ENCODE measurements around the gene ZNF385D.
"Not testable (repeated sequence)": the region's sequence is repeated elsewhere in the genome, so short reads cannot be mapped to it uniquely, and the experiment has no call there.

Gene ZNF385D

GRCh38 chr3:21505711-21506460 lies 245.1 kb downstream of the ZNF385D start:
- DNase-seq: no peak

GRCh38 chr3:21502656-21503055 lies 248.4 kb downstream of the ZNF385D start:
- no peak for DNase-seq

GRCh38 chr3:21500834-21501233 lies 250.2 kb downstream of the ZNF385D start:
- DNase-seq: no peak

GRCh38 chr3:21490671-21491070 lies 260.3 kb downstream of the ZNF385D start:
- DNase-seq: not testable (repeated sequence)

GRCh38 chr3:21487520-21487919 lies 263.5 kb downstream of the ZNF385D start:
- no peak for DNase-seq

GRCh38 chr3:21486024-21486935 lies 264.7 kb downstream of the ZNF385D start:
- not testable (repeated sequence) for DNase-seq

- no peak for DNase-seq
These were observed 266.2 kb downstream of the ZNF385D start for GRCh38 chr3:21484828-21485144.

- no peak for DNase-seq
These were observed 266.8 kb downstream of the ZNF385D start for GRCh38 chr3:21484057-21484827.

- DNase-seq: no peak
These were observed 269.0 kb downstream of the ZNF385D start for GRCh38 chr3:21481991-21482390.

- no peak for DNase-seq
These were observed 273.3 kb downstream of the ZNF385D start for GRCh38 chr3:21477541-21478288.

GRCh38 chr3:21466476-21466875 lies 284.5 kb downstream of the ZNF385D start:
- no peak for DNase-seq

- DNase-seq: no peak
These were observed 286.3 kb downstream of the ZNF385D start for GRCh38 chr3:21464746-21465145.

GRCh38 chr3:21463319-21463718 lies 287.7 kb downstream of the ZNF385D start:
- no peak for DNase-seq

GRCh38 chr3:21462141-21462540 lies 288.9 kb downstream of the ZNF385D start:
- no peak for DNase-seq

- DNase-seq: no peak
These were observed 293.9 kb downstream of the ZNF385D start for GRCh38 chr3:21457084-21457483.

- DNase-seq: no peak
These were observed 301.3 kb downstream of the ZNF385D start for GRCh38 chr3:21449738-21450137.

- DNase-seq: no peak
These were observed 303.4 kb downstream of the ZNF385D start for GRCh38 chr3:21447476-21448151.

GRCh38 chr3:21446945-21447475 lies 304.0 kb downstream of the ZNF385D start:
- no peak for DNase-seq

- no peak for DNase-seq
These were observed 305.0 kb downstream of the ZNF385D start for GRCh38 chr3:21446027-21446426.

GRCh38 chr3:21441821-21442220 lies 309.2 kb downstream of the ZNF385D start:
- no peak for DNase-seq

- DNase-seq: no peak
These were observed 314.2 kb downstream of the ZNF385D start for GRCh38 chr3:21436835-21437234.

GRCh38 chr3:21435871-21436270 lies 315.1 kb downstream of the ZNF385D start:
- no peak for DNase-seq

Data from activated CD4-positive, alpha-beta T cell treated with anti-CD3 and anti-CD28 coated beads, Interleukin-2, amount 50 U/mL, for 1 hour (primary cell).